K562 (cell line): ENCODE measurements around the gene DNAAF3. TPM values are rescaled to one million over a fixed set of nuclear protein-coding genes. Genes with fewer than 3 reads are reported as not detected.

Source experiments
- ATAC-seq: fragments of 200-7000 bp; cut with Tn5 transposase; 3 replicates; pipeline ENCODE4 v1.9.1; 2020; ENCODE audit warnings: moderate library complexity
- BruUV-seq: library from RNA; stranded (reverse); fragments of 400-500 nt; replicated peaks from 2 replicates; lab custom pipeline; 2021; lab: Mats Ljungman, UMichigan
- CTCF ChIA-PET: fragments of 300-600 bp; formaldehyde crosslinking; extraction: SDS; loops from one replicate; lab custom pipeline; 2021; ENCODE audit warnings: low intra/inter-chr PET ratio; lab: Yijun Ruan, JAX
- POLR2A ChIA-PET: fragments of 300-600, 350-650 bp; sonication (Branson Sonifier 250); formaldehyde crosslinking; extraction: SDS; loops from one replicate; lab custom pipeline; 2021; ENCODE audit warnings: antibody characterized with exemption, inconsistent platforms; lab: Yijun Ruan, JAX
- DNase-seq, 4 experiments: peaks; one replicate each; pipeline versions ENCODE4 v3.0.0 to v3.0.0-alpha.2; 2011 to 2018; ENCODE audit warnings: low spot score in 3 of 4, mixed read lengths in 3 of 4; ENCODE audit errors: extremely low read depth in 1 of 4
- FAIRE-seq: peaks from 2 replicates; lab custom pipeline; 2011; peaks lifted over from hg19 to GRCh38; lab: Jason Lieb, UNC
- H2AFZ ChIP-seq: 2 replicates; pipeline ENCODE4 v1.6.0; 2011; ENCODE audit warnings: low read depth, low read length, control low read depth, inconsistent platforms
- H3K27ac ChIP-seq: fragments of 200-600 bp; 3 replicates; pipeline ENCODE4 v1.8.0; 2011; ENCODE audit warnings: low read depth, mild to moderate bottlenecking, control low read depth, inconsistent platforms, low read length, moderate library complexity, mixed read lengths; ENCODE audit errors: extremely low read depth
- H3K27me3 ChIP-seq, 2 experiments: fragments of 300-600 bp in 1 of 2; 2 replicates in 1 of 2; 3 replicates in 1 of 2; pipeline versions ENCODE4 v1.6.0 to v1.8.0; 2011; ENCODE audit warnings: inconsistent platforms in 2 of 2, low read length in 2 of 2, mild to moderate bottlenecking in 1 of 2, mixed read lengths in 1 of 2, moderate library complexity in 1 of 2; ENCODE audit not compliant: control insufficient read depth in 2 of 2, insufficient read depth in 2 of 2
- H3K36me3 ChIP-seq: fragments of 300-600 bp; 3 replicates; pipeline ENCODE4 v1.8.0; 2011; ENCODE audit warnings: mild to moderate bottlenecking, low read length, inconsistent platforms; ENCODE audit not compliant: control insufficient read depth, insufficient read depth
- H3K4me1 ChIP-seq, 2 experiments: fragments of 200-600 bp in 1 of 2; replicated peaks in 1 of 2; 2 replicates in 1 of 2; 3 replicates in 1 of 2; pipeline versions ENCODE4 v1.5.1 to v1.8.0; 2011; ENCODE audit warnings: inconsistent platforms in 2 of 2, low read length in 2 of 2, mild to moderate bottlenecking in 1 of 2, mixed read lengths in 1 of 2, moderate library complexity in 1 of 2; ENCODE audit not compliant: control insufficient read depth in 2 of 2, insufficient read depth in 2 of 2
- H3K4me2 ChIP-seq: 2 replicates; pipeline ENCODE4 v1.6.1; 2011; ENCODE audit warnings: low read length, control low read depth, inconsistent platforms, mixed read lengths; ENCODE audit not compliant: insufficient read depth
- H3K4me3 ChIP-seq: fragments of 200-600 bp; sonication (generic), shearing (Covaris generic); 2 replicates; pipeline ENCODE4 v1.5.1; 2016; ENCODE audit warnings: control low read depth, inconsistent platforms
- H3K79me2 ChIP-seq: fragments of 200-600 bp; 3 replicates; pipeline ENCODE4 v1.8.0; 2011; ENCODE audit warnings: low read length, inconsistent platforms; ENCODE audit not compliant: control insufficient read depth, insufficient read depth
- H3K9ac ChIP-seq, 2 experiments: 2 replicates each; pipeline versions ENCODE4 v1.6.0 to v1.6.1; 2011; ENCODE audit warnings: low read depth in 2 of 2, low read length in 2 of 2, control low read depth in 1 of 2, inconsistent platforms in 1 of 2, mild to moderate bottlenecking in 1 of 2, mixed read lengths in 1 of 2; ENCODE audit not compliant: insufficient read depth in 1 of 2
- H3K9me1 ChIP-seq: one replicate; pipeline ENCODE4 v1.6.0; 2011; ENCODE audit warnings: inconsistent platforms, mild to moderate bottlenecking, low read length, moderate library complexity; ENCODE audit not compliant: control insufficient read depth, insufficient read depth
- H3K9me3 ChIP-seq: replicated peaks from 2 replicates; pipeline ENCODE4 v1.5.1; 2011; ENCODE audit warnings: low read depth, low read length, inconsistent platforms; ENCODE audit not compliant: control insufficient read depth, insufficient read depth
- H4K20me1 ChIP-seq: replicated peaks from 2 replicates; pipeline ENCODE4 v1.6.1; 2011; ENCODE audit warnings: low read length, inconsistent platforms, mixed read lengths; ENCODE audit not compliant: control insufficient read depth, insufficient read depth
- BCOR ChIP-seq: fragments of 450-650 bp; IDR thresholded peaks from 2 replicates; pipeline ENCODE4 v1.6.1; 2016
- EHMT2 ChIP-seq: fragments of 450-650 bp; IDR thresholded peaks from 2 replicates; pipeline ENCODE4 v1.6.1; 2018; ENCODE audit warnings: antibody characterized with exemption
- ESRRA ChIP-seq: fragments of 450-650 bp; IDR thresholded peaks from 2 replicates; pipeline ENCODE4 v1.6.1; 2014; ENCODE audit warnings: low read depth, mild to moderate bottlenecking, moderate library complexity, borderline replicate concordance
- ETS2 ChIP-seq: IDR thresholded peaks from 2 replicates; pipeline ENCODE4 v1.6.1; 2016; ENCODE audit warnings: borderline replicate concordance, missing genetic modification characterization, mild to moderate bottlenecking, moderate library complexity, missing compliant biosample characterization; ENCODE audit not compliant: poor library complexity, severe bottlenecking
- ETV1 ChIP-seq: fragments of 450-650 bp; conservative IDR thresholded peaks from 2 replicates; pipeline ENCODE4 v1.6.1; 2016; ENCODE audit warnings: missing genetic modification characterization, control low read depth, low read depth, missing compliant biosample characterization
- FOXK1 ChIP-seq: sonication (generic); formaldehyde crosslinking; IDR thresholded peaks from 2 replicates; pipeline ENCODE4 v1.8.0; 2022; ENCODE audit warnings: missing genetic modification reagents, mild to moderate bottlenecking, borderline replicate concordance
- JUN ChIP-seq, 2 experiments: sonication (generic) in 1 of 2; formaldehyde crosslinking in 1 of 2; IDR thresholded peaks; 2 replicates each; pipeline versions ENCODE4 v1.6.1 to v1.8.0; 2012 to 2022; ENCODE audit warnings: borderline replicate concordance in 2 of 2, mild to moderate bottlenecking in 2 of 2, improper control_type of control experiment in 1 of 2, low read depth in 1 of 2, low read length in 1 of 2, missing genetic modification reagents in 1 of 2
- MAZ ChIP-seq, 2 experiments: fragments of 450-650 bp in 1 of 2; sonication (generic) in 1 of 2; formaldehyde crosslinking; IDR thresholded peaks in 1 of 2; conservative IDR thresholded peaks in 1 of 2; 2 replicates each; pipeline versions ENCODE4 v1.4.0 to v1.5.0; 2020; ENCODE audit warnings: mild to moderate bottlenecking in 1 of 2, missing genetic modification reagents in 1 of 2
- MED1 ChIP-seq: sonication (generic); formaldehyde crosslinking; IDR thresholded peaks from 2 replicates; pipeline ENCODE4 v1.8.1; 2023; ENCODE audit warnings: missing genetic modification reagents, borderline replicate concordance
- NEUROD1 ChIP-seq: fragments of 150-350 bp; IDR thresholded peaks from 2 replicates; pipeline ENCODE4 v1.6.1; 2014; ENCODE audit warnings: borderline replicate concordance, low read length, low read depth; ENCODE audit not compliant: partially characterized antibody
- NR4A1 ChIP-seq, 2 experiments: fragments of 250-450 bp in 1 of 2; fragments of 450-650 bp in 1 of 2; sonication (Bioruptor Pico) in 1 of 2; IDR thresholded peaks; 2 replicates each; pipeline versions ENCODE4 v1.4.0 to v1.6.1; 2016 to 2020; ENCODE audit warnings: mild to moderate bottlenecking in 2 of 2, missing compliant biosample characterization in 1 of 2, missing genetic modification characterization in 1 of 2, moderate library complexity in 1 of 2
- NRF1 ChIP-seq, 2 experiments: fragments of 450-650 bp; IDR thresholded peaks in 1 of 2; conservative IDR thresholded peaks in 1 of 2; 2 replicates each; pipeline ENCODE4 v1.6.1; 2014; ENCODE audit warnings: mild to moderate bottlenecking in 2 of 2
- SLC30A9 ChIP-seq: fragments of 250-450 bp; sonication (Bioruptor Pico); IDR thresholded peaks from 2 replicates; pipeline ENCODE4 v1.8.0; 2022; ENCODE audit warnings: mild to moderate bottlenecking, moderate library complexity
- TEAD4 ChIP-seq, 2 experiments: sonication (generic) in 1 of 2; formaldehyde crosslinking in 1 of 2; IDR thresholded peaks; 2 replicates each; pipeline versions ENCODE4 v1.6.1 to v1.8.0; 2012 to 2022; ENCODE audit warnings: borderline replicate concordance in 1 of 2, inconsistent platforms in 1 of 2, low read length in 1 of 2, mild to moderate bottlenecking in 1 of 2, missing genetic modification reagents in 1 of 2
- ZBTB8A ChIP-seq: fragments of 450-650 bp; IDR thresholded peaks from 2 replicates; pipeline ENCODE4 v1.6.1; 2018; ENCODE audit warnings: mild to moderate bottlenecking, moderate library complexity; ENCODE audit not compliant: partially characterized antibody
- ZNF584 ChIP-seq: fragments of 200-800 bp; sonication (Bioruptor generic); IDR thresholded peaks from 2 replicates; pipeline ENCODE4 v1.6.1; 2016; ENCODE audit warnings: low read depth, mild to moderate bottlenecking, missing genetic modification characterization, missing compliant biosample characterization
- WGBS: fragments of 100-300 bp; shearing (Covaris generic); methylation state at CpG from one replicate; pipeline ENCODE4 v1.1.6; 2016; ENCODE audit warnings: low coverage, mixed read lengths; ENCODE audit not compliant: insufficient coverage; ENCODE audit errors: missing lambda C conversion rate; 5-methylcytosine and 5-hydroxymethylcytosine counted together
- in situ Hi-C: fragments of 300-500 bp; cut with MboI; formaldehyde crosslinking; loops from 4 replicates; pipeline ENCODE4 v1.15.0; 2018; ENCODE audit warnings: inconsistent platforms, mixed read lengths
- intact Hi-C: fragments of 100-400 bp; cut with micrococcal nuclease; formaldehyde crosslinking; loops from 2 replicates; pipeline ENCODE4 v1.14.2; 2022
- polyA plus RNA-seq, 8 experiments: library from polyadenylated mRNA; depleted of rRNA in 4 of 8; stranded (reverse) in 5 of 8; unstranded in 3 of 8; fragments of >200 nt; fragmentation: Nextera tagmentation in 2 of 8; fragmentation: Illumina TruSeq in 1 of 8; extraction: Ambion mirVana in 2 of 8; extraction: Trizol in 1 of 8; gene quantifications; 2 replicates each; pipeline versions ENCODE4 v1.2.1 to v1.2.3, GENCODE V29; 2011 to 2014; ENCODE audit warnings: inconsistent platforms in 1 of 8, missing spikeins in 1 of 8
- total RNA-seq, 7 experiments: library from RNA; depleted of rRNA in 6 of 7; stranded (reverse); fragments of >200 nt in 6 of 7; fragmentation: Illumina TruSeq in 2 of 7; extraction: Trizol in 2 of 7; gene quantifications; 2 replicates each; pipeline versions ENCODE4 v1.2.1 to v1.2.3, GENCODE V29; 2011 to 2021; ENCODE audit warnings: low replicate concordance in 1 of 7
- TF ChIP-seq, protein P1 (sequence below): fragments of 450-650 bp; formaldehyde crosslinking; IDR thresholded peaks from 2 replicates; pipeline ENCODE4 v1.4.0; 2022; ENCODE audit warnings: missing genetic modification characterization
- TF ChIP-seq, protein P2 (sequence below): fragments of 450-650 bp; IDR thresholded peaks from 2 replicates; pipeline ENCODE4 v1.6.1; 2016; ENCODE audit warnings: missing biosample characterization, missing genetic modification characterization

The DNAAF3 gene
- total and polyA plus RNA-seq, 9 of the 15 experiments (the other 6 are each of a cell fraction or from before 2014, with no cell fraction given), result 21.6 to 61.5 (median 43.0) TPM

DNA sequence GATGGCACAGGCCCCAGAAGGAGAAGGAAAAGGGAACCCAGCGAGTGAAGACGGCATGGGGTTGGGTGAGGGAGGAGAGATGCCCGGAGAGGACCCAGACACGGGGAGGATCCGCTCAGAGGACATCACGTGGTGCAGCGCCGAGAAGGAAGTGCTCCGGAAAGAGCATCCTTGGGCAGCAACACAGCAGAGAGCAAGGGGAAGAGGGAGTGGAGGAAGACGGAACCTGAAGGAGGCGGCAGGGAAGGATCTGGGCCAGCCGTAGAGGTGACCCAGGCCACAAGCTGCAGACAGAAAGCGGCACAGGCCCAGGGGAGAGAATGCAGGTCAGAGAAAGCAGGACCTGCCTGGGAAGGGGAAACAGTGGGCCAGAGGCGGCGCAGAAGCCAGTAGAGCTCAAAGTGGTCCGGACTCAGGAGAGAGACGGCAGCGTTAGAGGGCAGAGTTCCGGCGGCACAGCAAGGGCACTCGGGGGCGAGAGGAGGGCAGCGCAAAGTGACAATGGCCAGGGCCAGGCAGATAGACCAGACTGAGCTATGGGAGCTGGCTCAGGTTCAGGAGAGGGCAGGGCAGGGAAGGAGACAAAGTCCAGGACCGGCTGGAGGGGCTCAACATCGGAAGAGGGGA lies 50.1 kb downstream of the DNAAF3 start:
- intact Hi-C loops (no loop called here), in situ Hi-C loops (no loop called here)
- peak overlapping the region; percentile 89 for H3K4me3 ChIP-seq
- peaks cover 29% of the 10 kb centered on the region; the same call in 2 of the 3 replicates for H3K36me3 ChIP-seq
- peaks cover 33% of the 10 kb centered on the region for H4K20me1 ChIP-seq
- peak; percentile 49 to 69 (median 53) for DNase-seq
- POLR2A ChIA-PET, result interaction anchor here (0.5 to 1.3 kb wide), 6 partner anchors 9 to 369 kb away, joined by 3 to 7 read pairs (median 4); partner anchors contain the start of gene DNAAF3
- H3K4me1 ChIP-seq, result peaks cover 38 to 67% of the 10 kb centered on the region in 2 experiments
- H3K9me1 ChIP-seq, result peaks cover 4% of the 10 kb centered on the region
- H3K27ac ChIP-seq, result peak overlapping the region; percentile 83
- peak overlapping the region; percentile 98 for H3K4me2 ChIP-seq
- BruUV-seq, result no TSS peak
- H3K9ac ChIP-seq, result peak overlapping the region; percentile 87 to 98
- WGBS, result 2% methylated on average over 20 of the region's 25 CpGs
- CTCF ChIA-PET, result interaction anchor here (0.7 kb wide), 1 partner anchor 399 kb away, joined by 3 read pairs; no protein-coding TSS in a partner anchor
- ATAC-seq, result peak; percentile 53
- H3K79me2 ChIP-seq, result peaks cover 60% of the 10 kb centered on the region
- no peaks in the 10 kb centered on the region for H3K27me3 ChIP-seq
- peak; percentile 77 for FAIRE-seq
- no peaks in the 10 kb centered on the region for H3K9me3 ChIP-seq
- H2AFZ ChIP-seq, result no peak overlapping the region
- TF ChIP-seq, protein P1, sequence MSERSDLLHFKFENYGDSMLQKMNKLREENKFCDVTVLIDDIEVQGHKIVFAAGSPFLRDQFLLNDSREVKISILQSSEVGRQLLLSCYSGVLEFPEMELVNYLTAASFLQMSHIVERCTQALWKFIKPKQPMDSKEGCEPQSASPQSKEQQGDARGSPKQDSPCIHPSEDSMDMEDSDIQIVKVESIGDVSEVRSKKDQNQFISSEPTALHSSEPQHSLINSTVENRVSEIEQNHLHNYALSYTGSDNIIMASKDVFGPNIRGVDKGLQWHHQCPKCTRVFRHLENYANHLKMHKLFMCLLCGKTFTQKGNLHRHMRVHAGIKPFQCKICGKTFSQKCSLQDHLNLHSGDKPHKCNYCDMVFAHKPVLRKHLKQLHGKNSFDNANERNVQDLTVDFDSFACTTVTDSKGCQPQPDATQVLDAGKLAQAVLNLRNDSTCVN (CRISPR knock-in tag), result no peak
- TF ChIP-seq NR4A1 (CRISPR knock-in tag; IDR thresholded peaks at IDR 0.05), result no peak
- TF ChIP-seq NR4A1 (tag; IDR thresholded peaks at IDR 0.05), result no peak
- no peak for TF ChIP-seq EHMT2
- peak; percentile 28 to 52; a peak in 3 of 4 replicates for TF ChIP-seq NRF1 (conservative IDR thresholded peaks at IDR 0.05 in 1 of 2, IDR thresholded peaks at IDR 0.05 in 1 of 2)
- TF ChIP-seq ZBTB8A, result no peak
- no peak for TF ChIP-seq JUN (IDR thresholded peaks at IDR 0.05; ENCODE audit: borderline replicate concordance, low read depth, low read length)
- TF ChIP-seq JUN (CRISPR knock-in tag; IDR thresholded peaks at IDR 0.05; ENCODE audit: borderline replicate concordance), result no peak
- TF ChIP-seq MED1 (CRISPR knock-in tag), result no peak
- peak; percentile 42; the same call in 1 of the 2 replicates for TF ChIP-seq ETV1 (tag)
- no peak for TF ChIP-seq NEUROD1
- 0 out of 2 replicates have a peak, but pooled peaks have one; percentile 15 for TF ChIP-seq ESRRA
- TF ChIP-seq, protein P2, sequence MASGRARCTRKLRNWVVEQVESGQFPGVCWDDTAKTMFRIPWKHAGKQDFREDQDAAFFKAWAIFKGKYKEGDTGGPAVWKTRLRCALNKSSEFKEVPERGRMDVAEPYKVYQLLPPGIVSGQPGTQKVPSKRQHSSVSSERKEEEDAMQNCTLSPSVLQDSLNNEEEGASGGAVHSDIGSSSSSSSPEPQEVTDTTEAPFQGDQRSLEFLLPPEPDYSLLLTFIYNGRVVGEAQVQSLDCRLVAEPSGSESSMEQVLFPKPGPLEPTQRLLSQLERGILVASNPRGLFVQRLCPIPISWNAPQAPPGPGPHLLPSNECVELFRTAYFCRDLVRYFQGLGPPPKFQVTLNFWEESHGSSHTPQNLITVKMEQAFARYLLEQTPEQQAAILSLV (tag), result no peak
- TF ChIP-seq MAZ (CRISPR knock-in tag; conservative IDR thresholded peaks at IDR 0.05 in 1 of 2, IDR thresholded peaks at IDR 0.05 in 1 of 2), result no peak; a peak in 1 of 4 replicates
- no peak for TF ChIP-seq SLC30A9 (CRISPR knock-in tag)
- TF ChIP-seq BCOR, result 0 out of 2 replicates have a peak, but pooled peaks have one; percentile 18
- no peak for TF ChIP-seq ZNF584 (CRISPR knock-in tag)
- no peak for TF ChIP-seq FOXK1 (CRISPR knock-in tag)
- TF ChIP-seq TEAD4 (IDR thresholded peaks at IDR 0.05; ENCODE audit: low read length), result no peak
- no peak for TF ChIP-seq TEAD4 (CRISPR knock-in tag; IDR thresholded peaks at IDR 0.05; ENCODE audit: borderline replicate concordance)
- TF ChIP-seq ETS2 (tag), result no peak
